Calu3 (cell line): ENCODE measurements around the gene ZNF513. TPM values are rescaled to one million over a fixed set of nuclear protein-coding genes. Genes with fewer than 3 reads are reported as not detected.

Experiments
- BruUV-seq: library from RNA; stranded (reverse); fragments of 400-500 nt; replicated peaks from 2 replicates; lab custom pipeline; 2021; lab: Mats Ljungman, UMichigan
- CTCF ChIA-PET: fragments of 300-600 bp; sonication (Branson Sonifier 250); formaldehyde crosslinking; loops from one replicate; lab custom pipeline; 2022; ENCODE audit warnings: antibody characterized with exemption; lab: Charles Lee
- DNase-seq: peaks from one replicate; pipeline ENCODE4 v3.0.0; 2022
- H3K27ac Mint-ChIP-seq: one replicate; pipeline ENCODE4 v1.8.0; 2022; ENCODE audit warnings: mixed read lengths; ENCODE audit not compliant: unreplicated experiment
- H3K27me3 Mint-ChIP-seq: one replicate; pipeline ENCODE4 v1.8.0; 2022; ENCODE audit warnings: mixed read lengths; ENCODE audit not compliant: unreplicated experiment
- H3K36me3 Mint-ChIP-seq: one replicate; pipeline ENCODE4 v1.8.0; 2022; ENCODE audit warnings: mild to moderate bottlenecking, moderate library complexity, mixed read lengths; ENCODE audit not compliant: insufficient read depth, unreplicated experiment
- H3K4me1 Mint-ChIP-seq: one replicate; pipeline ENCODE4 v1.8.0; 2022; ENCODE audit warnings: mild to moderate bottlenecking, low read depth, mixed read lengths; ENCODE audit not compliant: unreplicated experiment
- H3K4me3 Mint-ChIP-seq: one replicate; pipeline ENCODE4 v1.8.0; 2022; ENCODE audit warnings: mild to moderate bottlenecking, low read depth, moderate library complexity, mixed read lengths; ENCODE audit not compliant: unreplicated experiment
- H3K9me3 Mint-ChIP-seq: one replicate; pipeline ENCODE4 v1.8.0; 2022; ENCODE audit warnings: low read depth, mixed read lengths; ENCODE audit not compliant: unreplicated experiment
- intact Hi-C: fragments of 100-400 bp; cut with micrococcal nuclease; formaldehyde crosslinking; loops from one replicate; pipeline ENCODE4 v1.10.0; 2022; ENCODE audit not compliant: unreplicated experiment
- total RNA-seq: library from RNA; stranded (reverse); gene quantifications from 2 replicates; pipeline ENCODE4 v1.2.3, GENCODE V29; 2022
- TF ChIP-seq, protein P1 (sequence below): fragments of 200-600 bp; IDR thresholded peaks from one replicate; pipeline ENCODE4 v1.8.0; 2022; ENCODE audit warnings: antibody characterized with exemption; ENCODE audit not compliant: unreplicated experiment

The ZNF513 gene
- total RNA-seq, 1 experiment from 2014 or later, result 10.6 TPM

DNA sequence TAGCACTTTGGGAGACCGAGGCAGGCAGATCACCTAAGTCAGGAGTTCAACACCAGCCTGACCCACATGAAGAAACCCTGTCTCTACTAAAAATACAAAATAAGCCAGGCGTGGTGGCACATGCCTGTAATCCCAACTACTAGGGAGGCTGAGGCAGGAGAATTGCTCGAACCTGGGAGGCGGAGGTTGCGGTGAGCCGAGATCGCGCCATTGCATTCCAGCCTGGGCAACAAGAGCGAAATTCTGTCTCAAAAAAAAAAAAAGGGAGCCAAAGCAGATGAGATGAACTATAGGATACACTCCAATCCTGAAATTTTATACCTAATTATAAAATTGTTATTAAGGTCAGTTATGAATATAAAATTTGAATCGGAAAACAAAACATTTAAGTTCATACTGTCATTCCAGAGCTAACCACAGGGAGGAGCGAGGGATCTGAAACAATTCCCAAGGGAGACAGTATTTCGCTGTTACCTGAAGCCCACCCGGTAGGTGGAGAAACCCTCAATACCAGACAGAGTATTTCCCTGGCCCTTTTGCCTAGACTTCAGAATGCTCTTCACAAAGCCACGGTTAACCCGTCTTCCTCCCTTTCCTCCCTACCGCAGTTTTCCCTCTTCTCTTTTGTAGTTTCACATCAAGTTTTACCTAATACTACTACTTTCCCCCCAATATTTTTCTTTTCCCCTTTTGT is 27.4 kb upstream of the ZNF513 start:
- CTCF ChIA-PET, result interaction anchor here (0.6 to 3.0 kb wide), 5 partner anchors 21 to 275 kb away, joined by 3 to 18 read pairs (median 4); partner anchors contain the start of gene NRBP1
- peaks cover 6% of the 10 kb centered on the region for H3K9me3 Mint-ChIP-seq
- H3K27me3 Mint-ChIP-seq, result no peaks in the 10 kb centered on the region
- DNase-seq, result peak; percentile 58
- no TSS peak for BruUV-seq
- intact Hi-C loops, result loop anchor here (5.0 to 10.0 kb wide), 2 partner anchors 34 to 217 kb away; partner anchors contain the start of genes CCDC121, GPN1 and KRTCAP3
- H3K36me3 Mint-ChIP-seq, result peaks cover 46% of the 10 kb centered on the region
- TF ChIP-seq, protein P1, sequence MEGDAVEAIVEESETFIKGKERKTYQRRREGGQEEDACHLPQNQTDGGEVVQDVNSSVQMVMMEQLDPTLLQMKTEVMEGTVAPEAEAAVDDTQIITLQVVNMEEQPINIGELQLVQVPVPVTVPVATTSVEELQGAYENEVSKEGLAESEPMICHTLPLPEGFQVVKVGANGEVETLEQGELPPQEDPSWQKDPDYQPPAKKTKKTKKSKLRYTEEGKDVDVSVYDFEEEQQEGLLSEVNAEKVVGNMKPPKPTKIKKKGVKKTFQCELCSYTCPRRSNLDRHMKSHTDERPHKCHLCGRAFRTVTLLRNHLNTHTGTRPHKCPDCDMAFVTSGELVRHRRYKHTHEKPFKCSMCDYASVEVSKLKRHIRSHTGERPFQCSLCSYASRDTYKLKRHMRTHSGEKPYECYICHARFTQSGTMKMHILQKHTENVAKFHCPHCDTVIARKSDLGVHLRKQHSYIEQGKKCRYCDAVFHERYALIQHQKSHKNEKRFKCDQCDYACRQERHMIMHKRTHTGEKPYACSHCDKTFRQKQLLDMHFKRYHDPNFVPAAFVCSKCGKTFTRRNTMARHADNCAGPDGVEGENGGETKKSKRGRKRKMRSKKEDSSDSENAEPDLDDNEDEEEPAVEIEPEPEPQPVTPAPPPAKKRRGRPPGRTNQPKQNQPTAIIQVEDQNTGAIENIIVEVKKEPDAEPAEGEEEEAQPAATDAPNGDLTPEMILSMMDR, result peak; percentile 72
- peak overlapping the region; percentile 60 for H3K27ac Mint-ChIP-seq
- H3K4me1 Mint-ChIP-seq, result peaks cover 26% of the 10 kb centered on the region
- peak overlapping the region; percentile 97 for H3K4me3 Mint-ChIP-seq

DNA sequence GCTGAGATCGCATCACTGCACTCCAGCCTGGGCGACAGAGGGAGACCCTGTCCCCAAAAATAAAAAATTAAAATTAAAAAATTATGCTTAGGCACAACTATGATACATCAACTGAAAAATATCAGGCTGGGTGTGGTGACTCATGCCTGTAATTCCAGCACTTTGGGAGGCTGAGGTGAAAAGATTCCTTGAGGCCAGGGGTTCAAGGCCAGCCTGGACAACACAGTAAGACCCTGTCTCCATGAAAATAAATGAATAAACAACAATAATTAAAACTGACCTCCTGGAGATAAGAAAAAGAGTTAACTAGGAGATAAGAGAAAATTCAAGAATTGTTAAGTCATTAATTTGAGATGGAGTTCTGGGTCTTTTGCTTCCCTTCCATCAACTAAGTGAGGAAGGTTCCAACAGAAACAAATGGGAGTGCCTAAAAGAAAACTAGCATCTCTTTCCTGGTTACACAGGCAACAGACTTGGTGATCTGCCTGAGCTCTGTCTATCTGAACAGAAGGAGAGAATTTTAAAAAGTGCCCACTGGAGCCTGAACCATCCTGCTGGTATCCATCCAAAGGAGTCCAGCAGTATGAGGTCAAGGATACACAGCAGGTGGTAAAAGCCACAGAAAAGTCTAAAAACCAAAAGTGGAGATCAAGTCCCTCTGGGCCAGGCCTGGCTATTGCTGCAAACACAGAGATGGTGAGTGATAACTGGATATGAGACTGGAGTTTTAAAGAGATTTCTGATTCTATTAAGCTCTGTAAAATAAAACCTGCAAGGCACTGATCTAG is 20.0 kb upstream of the ZNF513 start:
- TF ChIP-seq, protein P1, result no peak
- Mint-ChIP-seq H3K4me1 (peaks cover 6% of the 10 kb centered on the region), H3K36me3 (peaks cover 21% of the 10 kb centered on the region), H3K4me3 (no peak overlapping the region), H3K27ac (no peak overlapping the region), H3K27me3 (no peaks in the 10 kb centered on the region), H3K9me3 (no peaks in the 10 kb centered on the region)
- CTCF ChIA-PET, result no interaction called here
- BruUV-seq, result no TSS peak
- intact Hi-C loops, result loop anchor here (10.0 kb wide), 1 partner anchor 224 kb away; the partner anchor contains the start of genes CCDC121 and GPN1
- no peak for DNase-seq

DNA sequence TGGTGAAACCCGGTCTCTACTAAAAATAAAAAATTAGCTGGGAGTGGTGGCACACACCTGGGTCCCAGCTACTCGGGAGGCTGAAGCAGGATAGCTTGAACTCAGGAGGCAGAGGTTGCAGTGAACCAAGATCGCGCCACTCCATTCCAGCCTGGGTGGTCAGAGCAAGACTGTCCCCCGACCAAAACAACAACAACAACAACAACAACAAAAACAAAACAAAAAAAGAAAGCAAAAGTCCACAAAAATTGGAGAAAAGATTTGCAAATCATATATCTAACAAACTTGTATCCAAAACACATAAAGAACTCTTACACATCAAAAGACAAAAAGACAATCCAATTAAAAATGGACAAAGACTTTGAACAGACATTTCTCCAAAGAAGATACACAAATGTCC is 18.4 kb upstream of the ZNF513 start:
- H3K4me1 Mint-ChIP-seq, result peaks cover 6% of the 10 kb centered on the region
- CTCF ChIA-PET, result no interaction called here
- BruUV-seq, result no TSS peak

DNA sequence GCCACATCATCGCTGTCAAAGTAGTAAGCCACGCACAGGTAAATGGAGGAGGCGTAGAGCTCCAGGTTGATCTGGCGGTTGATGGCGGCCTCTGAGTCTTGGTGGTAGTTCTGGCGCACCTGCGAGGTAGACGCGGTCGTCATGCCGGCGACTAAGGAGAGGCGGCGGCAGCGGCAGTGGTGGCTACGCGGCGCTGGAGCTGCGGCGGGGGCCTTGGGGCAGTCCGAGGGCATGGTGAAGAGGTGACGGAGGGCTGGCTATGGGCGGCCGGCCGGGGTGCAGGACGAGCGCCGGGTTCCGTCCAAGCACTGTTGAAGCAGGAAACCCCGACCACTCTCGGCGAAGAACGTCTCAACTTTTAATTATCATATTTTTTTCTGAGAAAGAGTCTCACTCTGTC is 12.7 kb upstream of the ZNF513 start:
- BruUV-seq, result no TSS peak
- no peaks in the 10 kb centered on the region for H3K9me3 Mint-ChIP-seq
- CTCF ChIA-PET, result no interaction called here
- H3K27me3 Mint-ChIP-seq, result no peaks in the 10 kb centered on the region
- peaks cover 25% of the 10 kb centered on the region for H3K36me3 Mint-ChIP-seq
- no peaks in the 10 kb centered on the region for H3K4me1 Mint-ChIP-seq
- no peak overlapping the region for H3K4me3 Mint-ChIP-seq
- no peak for DNase-seq
- intact Hi-C loops, result no loop called here
- H3K27ac Mint-ChIP-seq, result no peak overlapping the region
- TF ChIP-seq, protein P1, result no peak

More for the DNA sequence above, 18.4 kb upstream of the ZNF513 start:
- TF ChIP-seq, protein P1, result no peak
- H3K27ac Mint-ChIP-seq, result no peak overlapping the region
- DNase-seq, result no peak
- intact Hi-C loops, result no loop called here
- no peak overlapping the region for H3K4me3 Mint-ChIP-seq
- H3K36me3 Mint-ChIP-seq, result peaks cover 13% of the 10 kb centered on the region
- H3K27me3 Mint-ChIP-seq, result no peaks in the 10 kb centered on the region
- H3K9me3 Mint-ChIP-seq, result no peaks in the 10 kb centered on the region
